ENCODE data around the gene PPIF.

- TF ChIP-seq CTCF (IDR thresholded peaks at IDR 0.05) (no peak), EZH2 (IDR thresholded peaks at IDR 0.05; ENCODE audit: borderline replicate concordance, insufficient read depth, low read depth, low read length, poor library complexity, severe bottlenecking) (no peak)
Measured at GRCh38 chr10:79329529-79329928, 17.7 kb upstream of the PPIF start.
